ENCODE results near the gene RIN2.

DNA sequence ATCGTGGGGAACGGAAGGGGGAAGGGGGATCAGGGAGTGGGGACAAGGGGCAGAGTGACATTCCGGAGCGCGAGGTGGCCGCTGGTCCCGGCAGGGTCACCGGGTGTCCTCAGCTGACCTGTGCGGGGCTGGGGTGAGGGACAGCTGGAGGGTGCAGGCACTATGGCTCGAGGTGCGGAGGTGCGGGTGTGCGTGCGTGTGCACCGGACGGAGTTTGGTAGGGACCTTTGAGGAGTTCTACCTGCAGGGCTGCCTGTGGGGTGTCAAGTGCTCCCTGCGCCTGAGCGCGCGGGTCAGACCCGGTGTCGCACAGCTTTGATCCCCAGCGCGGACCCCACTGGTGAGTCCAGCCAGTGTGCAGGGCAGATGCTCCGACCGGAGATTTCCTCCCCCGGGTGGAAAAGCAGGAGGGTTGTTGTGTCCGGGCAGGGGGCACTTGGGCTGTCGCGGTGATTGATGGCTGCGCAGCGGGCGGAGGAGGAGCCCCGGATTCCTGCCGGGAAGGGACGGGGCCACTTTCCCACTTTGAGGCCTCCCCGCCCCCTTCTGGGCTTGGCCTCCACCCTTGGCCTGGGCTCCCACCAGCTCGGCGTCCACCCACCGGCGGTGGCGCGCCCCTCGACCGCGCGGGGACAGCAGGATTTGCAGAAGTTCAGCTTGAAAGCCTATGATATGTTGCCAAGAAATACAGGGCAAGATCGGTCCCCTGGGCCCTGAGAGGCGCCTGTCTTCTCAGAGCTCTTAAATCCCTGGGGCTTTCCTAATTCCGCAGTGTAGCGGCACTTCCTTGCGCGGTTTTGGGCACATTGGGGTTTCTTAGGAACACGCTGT lies 658 bp downstream of the RIN2 start:
- TF ChIP-seq EZH2 (IDR thresholded peaks at IDR 0.05; ENCODE audit: borderline replicate concordance, low read length), result no peak
- TF ChIP-seq, protein P1, sequence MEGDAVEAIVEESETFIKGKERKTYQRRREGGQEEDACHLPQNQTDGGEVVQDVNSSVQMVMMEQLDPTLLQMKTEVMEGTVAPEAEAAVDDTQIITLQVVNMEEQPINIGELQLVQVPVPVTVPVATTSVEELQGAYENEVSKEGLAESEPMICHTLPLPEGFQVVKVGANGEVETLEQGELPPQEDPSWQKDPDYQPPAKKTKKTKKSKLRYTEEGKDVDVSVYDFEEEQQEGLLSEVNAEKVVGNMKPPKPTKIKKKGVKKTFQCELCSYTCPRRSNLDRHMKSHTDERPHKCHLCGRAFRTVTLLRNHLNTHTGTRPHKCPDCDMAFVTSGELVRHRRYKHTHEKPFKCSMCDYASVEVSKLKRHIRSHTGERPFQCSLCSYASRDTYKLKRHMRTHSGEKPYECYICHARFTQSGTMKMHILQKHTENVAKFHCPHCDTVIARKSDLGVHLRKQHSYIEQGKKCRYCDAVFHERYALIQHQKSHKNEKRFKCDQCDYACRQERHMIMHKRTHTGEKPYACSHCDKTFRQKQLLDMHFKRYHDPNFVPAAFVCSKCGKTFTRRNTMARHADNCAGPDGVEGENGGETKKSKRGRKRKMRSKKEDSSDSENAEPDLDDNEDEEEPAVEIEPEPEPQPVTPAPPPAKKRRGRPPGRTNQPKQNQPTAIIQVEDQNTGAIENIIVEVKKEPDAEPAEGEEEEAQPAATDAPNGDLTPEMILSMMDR (IDR thresholded peaks at IDR 0.05; ENCODE audit: low read length), result no peak

Measured in OCI-LY1 (cell line).